ENCODE measurements around the gene LIG1.

GRCh38 chr19:48149430-48149829 lies 20.7 kb downstream of the LIG1 start:
- TF ChIP-seq, protein P1, sequence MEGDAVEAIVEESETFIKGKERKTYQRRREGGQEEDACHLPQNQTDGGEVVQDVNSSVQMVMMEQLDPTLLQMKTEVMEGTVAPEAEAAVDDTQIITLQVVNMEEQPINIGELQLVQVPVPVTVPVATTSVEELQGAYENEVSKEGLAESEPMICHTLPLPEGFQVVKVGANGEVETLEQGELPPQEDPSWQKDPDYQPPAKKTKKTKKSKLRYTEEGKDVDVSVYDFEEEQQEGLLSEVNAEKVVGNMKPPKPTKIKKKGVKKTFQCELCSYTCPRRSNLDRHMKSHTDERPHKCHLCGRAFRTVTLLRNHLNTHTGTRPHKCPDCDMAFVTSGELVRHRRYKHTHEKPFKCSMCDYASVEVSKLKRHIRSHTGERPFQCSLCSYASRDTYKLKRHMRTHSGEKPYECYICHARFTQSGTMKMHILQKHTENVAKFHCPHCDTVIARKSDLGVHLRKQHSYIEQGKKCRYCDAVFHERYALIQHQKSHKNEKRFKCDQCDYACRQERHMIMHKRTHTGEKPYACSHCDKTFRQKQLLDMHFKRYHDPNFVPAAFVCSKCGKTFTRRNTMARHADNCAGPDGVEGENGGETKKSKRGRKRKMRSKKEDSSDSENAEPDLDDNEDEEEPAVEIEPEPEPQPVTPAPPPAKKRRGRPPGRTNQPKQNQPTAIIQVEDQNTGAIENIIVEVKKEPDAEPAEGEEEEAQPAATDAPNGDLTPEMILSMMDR (IDR thresholded peaks at IDR 0.05; ENCODE audit: poor library complexity): no peak
- no peak for TF ChIP-seq EZH2 (IDR thresholded peaks at IDR 0.05; ENCODE audit: borderline replicate concordance)

Data from hepatocyte (in vitro differentiated cells).